ENCODE measurements around the gene GPR160.

GPR160 gene

GRCh38 chr3:170021083-170021482, 16.7 kb upstream of the GPR160 start:
- Histone ChIP-seq H3K9me3 (replicated peaks in 1 of 11) (no peaks in the 10 kb centered on the region), H3K4me3 (no peak overlapping the region), H3K27ac (no peak overlapping the region), H4K20me1 (no peaks in the 10 kb centered on the region), H3K36me3 (no peaks in the 10 kb centered on the region), H3K27me3 (no peaks in the 10 kb centered on the region), H3K4me1 (no peaks in the 10 kb centered on the region), H3K9ac (no peak overlapping the region), H3K4me2 (no peak overlapping the region)
- no peak for TF ChIP-seq Cebpa-rat (IDR thresholded peaks at IDR 0.05)

- Histone ChIP-seq H3K9me3 (replicated peaks in 1 of 11) (no peaks in the 10 kb centered on the region), H3K36me3 (no peaks in the 10 kb centered on the region), H3K27ac (no peak overlapping the region), H4K20me1 (no peaks in the 10 kb centered on the region), H3K4me1 (no peaks in the 10 kb centered on the region), H3K4me3 (no peak overlapping the region), H3K9ac (no peak overlapping the region), H3K27me3 (no peaks in the 10 kb centered on the region), H3K4me2 (no peak overlapping the region)
- no peak for TF ChIP-seq Cebpa-rat (IDR thresholded peaks at IDR 0.05)
Observed at GRCh38 chr3:170022336-170022735, 15.5 kb upstream of the GPR160 start.

GRCh38 chr3:170023165-170023564, 14.6 kb upstream of the GPR160 start:
- Histone ChIP-seq H3K4me3 (no peak overlapping the region), H4K20me1 (no peaks in the 10 kb centered on the region), H3K4me1 (no peaks in the 10 kb centered on the region), H3K9me3 (replicated peaks in 1 of 11) (no peaks in the 10 kb centered on the region), H3K36me3 (no peaks in the 10 kb centered on the region), H3K9ac (no peak overlapping the region), H3K4me2 (no peak overlapping the region), H3K27ac (no peak overlapping the region), H3K27me3 (no peaks in the 10 kb centered on the region)
- no peak for TF ChIP-seq Cebpa-rat (IDR thresholded peaks at IDR 0.05)

GRCh38 chr3:170024581-170024980, 13.2 kb upstream of the GPR160 start:
- Histone ChIP-seq H3K4me1 (no peaks in the 10 kb centered on the region), H3K4me3 (no peak overlapping the region), H3K27me3 (no peaks in the 10 kb centered on the region), H4K20me1 (no peaks in the 10 kb centered on the region), H3K9ac (no peak overlapping the region), H3K36me3 (no peaks in the 10 kb centered on the region), H3K4me2 (no peak overlapping the region), H3K9me3 (replicated peaks in 1 of 11) (no peaks in the 10 kb centered on the region), H3K27ac (no peak overlapping the region)
- no peak for TF ChIP-seq Cebpa-rat (IDR thresholded peaks at IDR 0.05)

- Histone ChIP-seq H3K4me2 (peak overlapping the region in 3 of 11 experiments; percentile 16 to 33 (median 18); a peak in 2 of 22 replicates), H3K27ac (no peak overlapping the region), H3K36me3 (no peaks in the 10 kb centered on the region), H3K9me3 (replicated peaks in 1 of 11) (0 out of 22 replicates have a peak, but pooled peaks cover 0 to 4% (median 0%) of the 10 kb centered on the region in 11 experiments), H3K9ac (no peak overlapping the region), H3K4me3 (no peak overlapping the region), H3K27me3 (no peaks in the 10 kb centered on the region), H4K20me1 (no peaks in the 10 kb centered on the region), H3K4me1 (peaks cover 0 to 16% (median 13%) of the 10 kb centered on the region in 10 experiments; a peak in 14 of 20 replicates)
- no peak for TF ChIP-seq Cebpa-rat (IDR thresholded peaks at IDR 0.05)
Observed at GRCh38 chr3:170027233-170028102, 10.3 kb upstream of the GPR160 start.

- H3K27ac ChIP-seq, result peak overlapping the region in 4 of 11 experiments; percentile 10 to 36 (median 31); a peak in 4 of 22 replicates
- 0 out of 20 replicates have a peak overlapping the region, but pooled peaks of 1 of the 10 experiments have one; percentile 20 for H3K4me3 ChIP-seq
- H3K9ac ChIP-seq, result no peak overlapping the region
- H3K27me3 ChIP-seq, result peaks cover 16 to 25% (median 20%) of the 10 kb centered on the region in 11 experiments
- no peaks in the 10 kb centered on the region; a peak in 1 of 22 replicates for H4K20me1 ChIP-seq
- H3K36me3 ChIP-seq, result no peaks in the 10 kb centered on the region
- TF ChIP-seq Cebpa-rat (IDR thresholded peaks at IDR 0.05), result no peak
- H3K4me2 ChIP-seq, result peak overlapping the region; percentile 12 to 72 (median 60)
- H3K9me3 ChIP-seq (replicated peaks in 1 of 11), result peaks cover 7 to 12% (median 9%) of the 10 kb centered on the region in 11 experiments; a peak in 16 of 22 replicates
- H3K4me1 ChIP-seq, result peaks cover 8 to 45% (median 37%) of the 10 kb centered on the region in 10 experiments; a peak in 19 of 20 replicates
Observed at GRCh38 chr3:170033489-170033888, 4.3 kb upstream of the GPR160 start.

GRCh38 chr3:170038434-170039110, 777 bp downstream of the GPR160 start:
- peaks cover 5 to 9% (median 7%) of the 10 kb centered on the region in 11 experiments; a peak in 16 of 22 replicates for H3K9me3 ChIP-seq (replicated peaks in 1 of 11)
- H3K4me2 ChIP-seq, result peak overlapping the region; percentile 85 to 97 (median 94)
- peak overlapping the region; percentile 60 to 81 (median 70) for H3K4me3 ChIP-seq
- H3K27ac ChIP-seq, result peak overlapping the region in 1 of 11 experiments; percentile 48; a peak in 2 of 22 replicates
- peaks cover 39 to 60% (median 51%) of the 10 kb centered on the region in 11 experiments for H3K27me3 ChIP-seq
- TF ChIP-seq Cebpa-rat (IDR thresholded peaks at IDR 0.05), result no peak
- peak overlapping the region; percentile 34 to 71 (median 66); a peak in 18 of 22 replicates for H3K9ac ChIP-seq
- H4K20me1 ChIP-seq, result no peaks in the 10 kb centered on the region; a peak in 1 of 22 replicates
- peaks cover 5 to 30% (median 23%) of the 10 kb centered on the region in 10 experiments for H3K4me1 ChIP-seq
- H3K36me3 ChIP-seq, result no peaks in the 10 kb centered on the region

GRCh38 chr3:170040418-170040817, 2.6 kb downstream of the GPR160 start:
- H4K20me1 ChIP-seq, result no peaks in the 10 kb centered on the region; a peak in 1 of 22 replicates
- peaks cover 39 to 60% (median 51%) of the 10 kb centered on the region in 11 experiments for H3K27me3 ChIP-seq
- peaks cover 19 to 40% (median 35%) of the 10 kb centered on the region in 10 experiments for H3K4me1 ChIP-seq
- H3K27ac ChIP-seq, result no peak overlapping the region
- H3K9me3 ChIP-seq (replicated peaks in 1 of 11), result no peaks in the 10 kb centered on the region
- H3K4me2 ChIP-seq, result peak overlapping the region in 1 of 11 experiments; percentile 0; a peak in 2 of 22 replicates
- TF ChIP-seq Cebpa-rat (IDR thresholded peaks at IDR 0.05), result no peak
- H3K4me3 ChIP-seq, result no peak overlapping the region
- H3K36me3 ChIP-seq, result no peaks in the 10 kb centered on the region
- no peak overlapping the region for H3K9ac ChIP-seq

- TF ChIP-seq Cebpa-rat (IDR thresholded peaks at IDR 0.05), result no peak
- no peak overlapping the region for H3K27ac ChIP-seq
- no peaks in the 10 kb centered on the region for H3K36me3 ChIP-seq
- H4K20me1 ChIP-seq, result no peaks in the 10 kb centered on the region; a peak in 1 of 22 replicates
- peaks cover 23 to 40% (median 35%) of the 10 kb centered on the region in 10 experiments for H3K4me1 ChIP-seq
- H3K9me3 ChIP-seq (replicated peaks in 1 of 11), result no peaks in the 10 kb centered on the region
- peaks cover 24 to 36% (median 30%) of the 10 kb centered on the region in 11 experiments for H3K27me3 ChIP-seq
- no peak overlapping the region for H3K9ac ChIP-seq
- H3K4me3 ChIP-seq, result no peak overlapping the region
- peak overlapping the region in 10 of 11 experiments; percentile 54 to 88 (median 77); a peak in 17 of 22 replicates for H3K4me2 ChIP-seq
Observed at GRCh38 chr3:170043506-170043905, 5.7 kb downstream of the GPR160 start.
